Measurements from ENCODE around the gene MMP1.

Gene MMP1

DNA sequence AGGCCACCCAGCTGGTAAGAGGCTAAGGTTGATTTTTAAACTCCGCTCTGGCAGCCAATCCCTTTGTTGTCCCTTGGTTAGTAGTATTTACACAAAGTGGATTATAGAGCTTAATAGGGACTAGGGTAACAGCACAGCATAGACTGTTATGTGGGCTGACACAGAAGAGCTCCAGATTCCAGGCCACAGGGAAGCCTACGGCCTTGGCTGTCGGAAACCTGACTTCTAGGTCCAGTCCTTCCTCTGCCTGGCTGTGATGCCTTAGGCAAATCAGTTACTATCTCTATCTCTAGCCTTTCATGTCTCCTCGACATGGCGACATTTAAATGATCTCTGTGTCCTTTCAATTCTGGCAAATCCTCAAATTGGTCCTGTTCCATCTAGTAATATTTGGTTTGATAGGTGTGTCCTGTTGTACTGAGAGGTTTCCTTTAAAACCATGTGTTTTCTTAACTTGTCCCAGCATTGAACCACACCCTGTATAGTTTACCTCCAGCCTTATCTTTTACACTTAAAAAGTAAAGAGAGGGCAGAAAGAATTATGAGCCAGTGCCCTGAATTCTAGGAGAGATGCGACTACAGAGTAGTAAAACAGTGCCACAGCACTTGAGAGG lies 4.2 kb downstream of the MMP1 start:
- Histone ChIP-seq H3K4me3 (replicated peaks; ENCODE audit: low read depth, low read length) (no peak overlapping the region), H3K36me3 (ENCODE audit: control insufficient read depth, insufficient read depth, low read length) (no peaks in the 10 kb centered on the region), H3K27me3 (replicated peaks; ENCODE audit: control insufficient read depth, insufficient read depth, low read length) (peaks cover 1% of the 10 kb centered on the region; the same call in 1 of the 2 replicates)
- no peak for DNase-seq (ENCODE audit: extremely low read depth, insufficient read length)
- TF ChIP-seq, protein P1, sequence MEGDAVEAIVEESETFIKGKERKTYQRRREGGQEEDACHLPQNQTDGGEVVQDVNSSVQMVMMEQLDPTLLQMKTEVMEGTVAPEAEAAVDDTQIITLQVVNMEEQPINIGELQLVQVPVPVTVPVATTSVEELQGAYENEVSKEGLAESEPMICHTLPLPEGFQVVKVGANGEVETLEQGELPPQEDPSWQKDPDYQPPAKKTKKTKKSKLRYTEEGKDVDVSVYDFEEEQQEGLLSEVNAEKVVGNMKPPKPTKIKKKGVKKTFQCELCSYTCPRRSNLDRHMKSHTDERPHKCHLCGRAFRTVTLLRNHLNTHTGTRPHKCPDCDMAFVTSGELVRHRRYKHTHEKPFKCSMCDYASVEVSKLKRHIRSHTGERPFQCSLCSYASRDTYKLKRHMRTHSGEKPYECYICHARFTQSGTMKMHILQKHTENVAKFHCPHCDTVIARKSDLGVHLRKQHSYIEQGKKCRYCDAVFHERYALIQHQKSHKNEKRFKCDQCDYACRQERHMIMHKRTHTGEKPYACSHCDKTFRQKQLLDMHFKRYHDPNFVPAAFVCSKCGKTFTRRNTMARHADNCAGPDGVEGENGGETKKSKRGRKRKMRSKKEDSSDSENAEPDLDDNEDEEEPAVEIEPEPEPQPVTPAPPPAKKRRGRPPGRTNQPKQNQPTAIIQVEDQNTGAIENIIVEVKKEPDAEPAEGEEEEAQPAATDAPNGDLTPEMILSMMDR (IDR thresholded peaks at IDR 0.05; ENCODE audit: insufficient read depth, low read length, poor library complexity, severe bottlenecking) = no peak

DNA sequence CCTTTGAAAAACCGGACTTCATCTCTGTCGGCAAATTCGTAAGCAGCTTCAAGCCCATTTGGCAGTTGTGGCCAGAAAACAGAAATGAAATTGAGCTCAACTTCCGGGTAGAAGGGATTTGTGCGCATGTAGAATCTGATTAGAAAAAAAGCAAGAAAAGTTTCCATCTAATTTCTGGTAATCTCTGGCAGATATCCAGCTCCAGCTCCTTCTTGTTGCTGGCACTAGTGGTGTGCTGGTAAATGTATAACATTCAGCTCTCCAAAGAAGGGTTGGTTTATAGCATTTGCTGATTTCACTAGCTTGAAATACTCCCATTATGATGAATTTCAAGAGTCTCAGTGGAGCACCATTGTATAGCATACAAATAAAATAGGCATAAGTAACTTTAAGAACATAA lies 5.4 kb downstream of the MMP1 start:
- Histone ChIP-seq H3K27me3 (replicated peaks; ENCODE audit: control insufficient read depth, insufficient read depth, low read length) (peaks cover 1% of the 10 kb centered on the region; the same call in 1 of the 2 replicates), H3K4me3 (replicated peaks; ENCODE audit: low read depth, low read length) (no peak overlapping the region), H3K36me3 (ENCODE audit: control insufficient read depth, insufficient read depth, low read length) (no peaks in the 10 kb centered on the region)
- DNase-seq (ENCODE audit: extremely low read depth, insufficient read length) = no peak
- TF ChIP-seq, protein P1 (IDR thresholded peaks at IDR 0.05; ENCODE audit: insufficient read depth, low read length, poor library complexity, severe bottlenecking) = no peak

DNA sequence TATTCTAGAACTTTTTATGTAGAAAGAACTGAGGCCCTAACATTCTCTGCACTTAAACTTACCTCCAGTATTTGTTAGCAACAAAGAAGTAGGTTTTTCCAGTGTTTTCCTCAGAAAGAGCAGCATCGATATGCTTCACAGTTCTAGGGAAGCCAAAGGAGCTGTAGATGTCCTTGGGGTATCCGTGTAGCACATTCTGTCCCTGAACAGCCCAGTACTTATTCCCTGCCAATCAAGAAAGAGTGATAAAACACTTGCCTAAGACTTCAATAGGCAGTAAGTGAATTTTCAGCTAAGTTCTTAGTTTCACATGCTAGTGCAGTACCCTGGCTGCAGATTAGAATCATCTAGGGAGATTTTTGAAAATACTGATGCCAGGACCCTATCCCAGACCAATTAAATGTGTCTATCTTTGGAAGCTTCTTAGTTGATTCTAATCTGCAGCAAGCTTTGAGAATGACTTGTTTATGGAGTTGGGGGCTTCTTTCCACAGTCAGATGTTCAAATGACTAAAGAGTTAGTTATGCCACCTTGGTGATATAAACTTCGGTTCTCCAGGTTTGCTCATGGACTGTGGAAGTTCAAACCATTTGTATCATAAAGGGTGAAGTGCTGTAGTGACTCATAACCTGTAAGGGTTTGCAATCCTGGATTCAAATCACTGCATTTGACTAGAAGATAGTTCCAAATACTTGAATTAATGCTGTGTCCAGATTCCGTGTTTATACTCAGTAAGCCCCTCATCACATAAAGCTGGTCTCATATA lies 6.5 kb downstream of the MMP1 start:
- Histone ChIP-seq H3K27me3 (replicated peaks; ENCODE audit: control insufficient read depth, insufficient read depth, low read length) (no peaks in the 10 kb centered on the region), H3K4me3 (replicated peaks; ENCODE audit: low read depth, low read length) (no peak overlapping the region), H3K36me3 (ENCODE audit: control insufficient read depth, insufficient read depth, low read length) (no peaks in the 10 kb centered on the region)
- TF ChIP-seq, protein P1 (IDR thresholded peaks at IDR 0.05; ENCODE audit: insufficient read depth, low read length, poor library complexity, severe bottlenecking) = no peak
- no peak for DNase-seq (ENCODE audit: extremely low read depth, insufficient read length)

DNA sequence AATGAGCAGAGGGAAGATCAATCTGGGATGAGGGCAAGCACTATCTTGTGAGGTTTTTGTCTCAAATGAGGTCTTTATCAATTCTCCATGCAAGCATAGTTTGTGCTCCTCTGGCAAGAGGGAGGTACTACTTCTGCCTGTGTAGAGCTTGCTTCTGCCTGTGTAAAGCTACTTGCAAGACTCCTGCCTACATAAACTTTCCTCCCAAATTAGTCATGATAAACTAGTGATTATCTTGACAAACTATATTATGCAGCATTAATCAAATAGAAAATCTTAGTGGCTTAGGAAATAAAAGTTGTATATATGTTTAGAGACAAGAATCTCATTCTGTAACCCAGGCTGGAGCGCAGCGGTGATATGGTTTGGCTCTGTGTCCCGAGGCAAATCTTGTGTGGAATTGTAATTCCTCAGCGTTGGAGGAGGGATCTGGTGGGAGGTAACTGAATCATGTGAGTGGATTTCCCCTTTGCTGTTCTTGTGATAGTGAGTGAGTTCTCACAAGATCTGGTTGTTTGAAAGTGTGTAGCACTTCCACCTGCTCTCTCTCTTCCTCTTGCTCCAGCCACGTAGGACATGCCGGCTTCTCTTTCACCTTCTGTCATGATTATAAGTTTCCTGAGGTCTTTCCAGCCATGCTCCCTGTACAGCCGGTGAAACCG lies 9.5 kb downstream of the MMP1 start:
- no peaks in the 10 kb centered on the region for H3K36me3 ChIP-seq (ENCODE audit: control insufficient read depth, insufficient read depth, low read length)
- TF ChIP-seq, protein P1 (IDR thresholded peaks at IDR 0.05; ENCODE audit: insufficient read depth, low read length, poor library complexity, severe bottlenecking) = no peak
- no peaks in the 10 kb centered on the region for H3K27me3 ChIP-seq (replicated peaks; ENCODE audit: control insufficient read depth, insufficient read depth, low read length)
- no peak for DNase-seq (ENCODE audit: extremely low read depth, insufficient read length)
- no peak overlapping the region for H3K4me3 ChIP-seq (replicated peaks; ENCODE audit: low read depth, low read length)

DNA sequence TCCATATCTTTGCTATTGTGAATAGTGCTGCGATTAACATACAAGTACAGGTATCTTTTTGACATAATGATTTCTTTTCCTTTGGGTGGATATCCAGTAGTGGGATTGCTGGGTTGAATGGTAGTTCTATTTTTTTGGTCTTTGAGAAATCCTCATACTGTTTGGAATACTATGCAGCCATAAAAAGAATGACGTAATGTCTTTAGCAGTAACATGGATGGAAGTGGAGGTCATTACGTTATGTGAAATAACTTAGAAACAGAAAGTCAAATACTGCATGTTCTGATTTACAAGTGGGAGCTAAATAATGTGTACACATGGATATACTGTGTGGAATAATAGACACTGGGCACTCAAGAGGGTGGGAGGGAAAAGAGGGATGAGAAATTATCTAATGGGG lies 13.6 kb downstream of the MMP1 start:
- no peak overlapping the region for H3K4me3 ChIP-seq (replicated peaks; ENCODE audit: low read depth, low read length)
- no peaks in the 10 kb centered on the region for H3K27me3 ChIP-seq (replicated peaks; ENCODE audit: control insufficient read depth, insufficient read depth, low read length)
- H3K36me3 ChIP-seq (ENCODE audit: control insufficient read depth, insufficient read depth, low read length) = no peaks in the 10 kb centered on the region
- no peak for DNase-seq (ENCODE audit: extremely low read depth, insufficient read length)
- TF ChIP-seq, protein P1 (IDR thresholded peaks at IDR 0.05; ENCODE audit: insufficient read depth, low read length, poor library complexity, severe bottlenecking) = no peak

Measured in GM06990 (cell line).